Measurements from ENCODE around the gene RPL12. TPM values are rescaled to one million over a fixed set of nuclear protein-coding genes. Genes with fewer than 3 reads are reported as not detected.

Gene RPL12
- total RNA-seq, 1 experiment from 2014 or later: 1,114 TPM

GRCh38 chr9:127398275-127398647 is 52.9 kb downstream of the RPL12 start:
- Histone ChIP-seq H3K27me3 (replicated peaks; ENCODE audit: insufficient read depth, low read depth, low read length, poor library complexity) (no peaks in the 10 kb centered on the region), H3K4me1 (ENCODE audit: insufficient read depth, low read length, poor library complexity, severe bottlenecking) (peaks cover 5% of the 10 kb centered on the region), H3K9me3 (ENCODE audit: low read depth, low read length, poor library complexity, severe bottlenecking) (no peaks in the 10 kb centered on the region), H3K4me3 (ENCODE audit: low read depth, low read length, poor library complexity, severe bottlenecking) (peak overlapping the region; percentile 82), H3K36me3 (ENCODE audit: insufficient read depth, low read length, poor library complexity, severe bottlenecking) (no peaks in the 10 kb centered on the region), H3K27ac (ENCODE audit: low read depth, low read length, poor library complexity, severe bottlenecking) (no peak overlapping the region)
- BruUV-seq (replicated peaks): no TSS peak
- intact Hi-C loops (cut with micrococcal nuclease; ENCODE audit: unreplicated experiment): loop anchor here (5.0 kb wide), 1 partner anchor 186 kb away; no protein-coding TSS in a partner anchor
- CTCF ChIA-PET: no interaction called here
- POLR2A ChIA-PET (ENCODE audit: low non-redundant PET): no interaction called here
- no peak for TF ChIP-seq EZH2 (IDR thresholded peaks at IDR 0.05; ENCODE audit: borderline replicate concordance, low read depth, low read length, poor library complexity, severe bottlenecking)
- TF ChIP-seq CTCF (conservative IDR thresholded peaks at IDR 0.05; ENCODE audit: low read depth, low read length): no peak
- no peak for DNase-seq (ENCODE audit: low spot score)

Other genes starting within 250 kb of the RPL12 start
- gene GARNL3, start 186.6 kb downstream of the RPL12 start, total RNA-seq (2021): 7.8 and 11.3 TPM in 2 replicates
- 12.7 and 17.1 TPM in 2 replicates for gene SLC2A8, start 54.2 kb downstream of the RPL12 start, total RNA-seq (2021)
- 11.2 and 11.6 TPM in 2 replicates for gene ZNF79, start 27.0 kb downstream of the RPL12 start, total RNA-seq (2021)
- gene LRSAM1, start 104 bp upstream of the RPL12 start, total RNA-seq (2021): 15.8 and 19.5 TPM in 2 replicates
- 10.9 and 12.6 TPM in 2 replicates for gene STXBP1, start 160.9 kb upstream of the RPL12 start, total RNA-seq (2021)

Measured in A673 (cell line).